ENCODE results near the gene YIPF4.
A peak's percentile ranks its signal among the peaks of the same experiment; 100 is the strongest.
"Not testable (repeated sequence)": the region's sequence is repeated elsewhere in the genome, so short reads cannot be mapped to it uniquely, and the experiment has no call there.

YIPF4 gene

DNA sequence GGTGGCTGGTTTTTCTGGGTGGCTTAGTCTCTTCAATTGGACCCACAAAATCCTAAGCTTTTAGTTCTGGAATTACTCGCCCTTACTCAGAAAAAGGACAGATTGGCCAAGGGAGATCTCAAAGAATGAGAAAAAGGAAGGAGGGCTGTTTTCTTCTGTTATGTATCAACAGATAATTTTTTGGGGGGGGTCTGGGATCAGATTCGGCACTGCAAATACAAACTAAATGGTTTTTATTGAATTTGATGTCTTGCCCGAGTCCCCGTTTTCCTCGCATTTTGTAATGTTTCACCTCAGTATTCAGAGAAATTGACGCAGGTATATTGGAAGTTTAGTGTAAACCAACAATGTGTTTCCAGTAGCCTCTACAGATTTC is 762 bp downstream of the YIPF4 start:
- H3K4me3 ChIP-seq (ENCODE audit: low read depth, low read length), result peak overlapping the region; percentile 96
- TF ChIP-seq, protein P1, sequence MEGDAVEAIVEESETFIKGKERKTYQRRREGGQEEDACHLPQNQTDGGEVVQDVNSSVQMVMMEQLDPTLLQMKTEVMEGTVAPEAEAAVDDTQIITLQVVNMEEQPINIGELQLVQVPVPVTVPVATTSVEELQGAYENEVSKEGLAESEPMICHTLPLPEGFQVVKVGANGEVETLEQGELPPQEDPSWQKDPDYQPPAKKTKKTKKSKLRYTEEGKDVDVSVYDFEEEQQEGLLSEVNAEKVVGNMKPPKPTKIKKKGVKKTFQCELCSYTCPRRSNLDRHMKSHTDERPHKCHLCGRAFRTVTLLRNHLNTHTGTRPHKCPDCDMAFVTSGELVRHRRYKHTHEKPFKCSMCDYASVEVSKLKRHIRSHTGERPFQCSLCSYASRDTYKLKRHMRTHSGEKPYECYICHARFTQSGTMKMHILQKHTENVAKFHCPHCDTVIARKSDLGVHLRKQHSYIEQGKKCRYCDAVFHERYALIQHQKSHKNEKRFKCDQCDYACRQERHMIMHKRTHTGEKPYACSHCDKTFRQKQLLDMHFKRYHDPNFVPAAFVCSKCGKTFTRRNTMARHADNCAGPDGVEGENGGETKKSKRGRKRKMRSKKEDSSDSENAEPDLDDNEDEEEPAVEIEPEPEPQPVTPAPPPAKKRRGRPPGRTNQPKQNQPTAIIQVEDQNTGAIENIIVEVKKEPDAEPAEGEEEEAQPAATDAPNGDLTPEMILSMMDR (IDR thresholded peaks at IDR 0.05; ENCODE audit: control insufficient read depth, extremely low read depth, insufficient read depth), result no peak
- no peak for DNase-seq (ENCODE audit: low read depth)

DNA sequence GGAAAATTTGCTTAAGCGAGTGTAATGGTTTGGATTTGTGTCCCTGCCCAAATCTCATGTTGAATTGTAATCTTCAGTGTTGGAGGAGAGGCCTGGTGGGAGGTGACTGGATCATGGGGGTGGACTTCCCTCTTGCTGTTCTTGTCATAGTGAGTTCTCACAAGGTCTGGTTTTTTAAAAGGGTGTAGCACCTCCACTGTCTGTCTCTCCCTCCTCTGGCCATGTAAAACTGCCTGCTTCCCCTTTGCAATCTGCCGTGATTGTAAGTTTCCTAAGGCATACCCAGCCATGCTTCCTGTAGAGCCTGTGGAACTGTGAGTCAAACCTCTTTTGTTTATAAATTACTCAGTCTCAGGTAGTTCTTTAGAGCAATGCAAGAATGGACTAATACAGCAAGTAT is 6.6 kb downstream of the YIPF4 start:
- no peak for DNase-seq (ENCODE audit: low read depth)
- no peak overlapping the region for H3K4me3 ChIP-seq (ENCODE audit: low read depth, low read length)
- TF ChIP-seq, protein P1 (IDR thresholded peaks at IDR 0.05; ENCODE audit: control insufficient read depth, extremely low read depth, insufficient read depth), result no peak

DNA sequence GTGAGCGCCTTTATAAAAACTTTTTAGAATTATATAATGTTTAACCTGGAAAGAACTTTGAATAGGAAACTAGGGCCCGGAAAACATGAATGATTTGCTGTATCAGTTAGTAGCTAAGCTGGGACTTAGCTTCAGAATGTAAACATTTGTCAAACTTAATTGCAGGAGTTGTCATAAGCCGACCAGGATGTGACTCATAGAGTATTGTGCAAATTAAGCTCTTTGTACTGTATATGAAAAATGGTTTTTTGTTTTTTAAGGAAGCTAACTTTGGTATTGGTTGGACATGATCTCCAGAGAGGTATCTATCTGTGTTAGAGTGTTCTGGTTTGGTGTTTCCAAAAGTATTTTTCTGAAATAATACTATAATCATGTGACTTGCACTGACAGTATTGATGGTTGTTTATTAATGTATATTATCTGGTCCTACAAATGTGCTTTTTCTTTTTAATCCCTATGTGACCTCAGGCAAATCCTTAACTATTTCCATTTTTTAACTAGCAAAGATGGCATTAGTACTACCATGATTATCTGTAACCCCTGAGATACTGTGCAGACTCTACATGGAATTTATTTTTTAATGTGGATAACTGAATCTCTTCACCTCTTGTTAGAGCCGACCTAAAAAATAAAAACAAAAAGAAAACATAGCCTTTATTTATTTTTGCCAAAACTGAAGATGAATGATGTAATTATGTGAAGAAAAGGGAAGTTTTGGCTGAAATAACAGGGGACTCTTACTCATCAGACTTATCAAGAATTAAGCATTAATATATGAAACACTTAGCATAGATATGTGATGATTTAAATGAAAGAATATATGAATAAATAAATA is 11.7 kb downstream of the YIPF4 start:
- TF ChIP-seq, protein P1 (IDR thresholded peaks at IDR 0.05; ENCODE audit: control insufficient read depth, extremely low read depth, insufficient read depth), result no peak
- H3K4me3 ChIP-seq (ENCODE audit: low read depth, low read length), result no peak overlapping the region
- DNase-seq (ENCODE audit: low read depth), result no peak

DNA sequence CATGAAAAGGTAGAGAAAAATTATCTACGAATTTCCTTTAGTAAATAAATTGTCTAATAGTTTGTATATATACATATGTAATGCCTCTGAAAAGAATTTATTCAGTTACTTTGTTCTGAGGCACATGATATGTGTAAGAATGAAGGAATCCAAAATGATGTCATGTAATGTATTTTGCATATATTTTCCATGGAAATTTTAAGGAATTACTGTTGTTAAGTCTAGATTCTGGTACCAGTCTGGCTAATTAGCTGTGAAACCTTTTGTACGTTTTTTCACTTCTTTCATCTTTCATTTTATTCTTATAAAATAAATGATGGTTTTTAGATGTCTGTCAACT is 12.3 kb downstream of the YIPF4 start:
- DNase-seq (ENCODE audit: low read depth), result no peak

DNA sequence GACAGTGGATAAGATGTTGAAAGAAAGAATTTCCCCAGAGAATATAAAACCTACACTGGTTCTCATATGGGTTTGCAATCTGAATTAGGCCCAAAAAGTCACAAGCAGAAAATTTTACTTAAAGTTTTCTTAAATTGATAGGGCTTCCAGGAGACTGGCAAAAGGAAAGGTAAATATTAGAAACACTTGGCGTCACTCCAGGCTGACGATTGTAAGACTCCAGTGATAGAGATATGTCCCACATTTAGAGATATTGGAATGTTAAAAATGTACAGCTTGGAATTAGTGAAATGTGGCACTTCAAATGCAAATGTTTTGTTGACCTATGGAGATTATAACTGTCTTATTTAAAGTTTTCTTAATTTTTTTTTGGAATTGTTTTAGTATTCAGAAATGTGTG is 14.0 kb downstream of the YIPF4 start:
- H3K4me3 ChIP-seq (ENCODE audit: low read depth, low read length), result no peak overlapping the region
- DNase-seq (ENCODE audit: low read depth), result no peak
- TF ChIP-seq, protein P1 (IDR thresholded peaks at IDR 0.05; ENCODE audit: control insufficient read depth, extremely low read depth, insufficient read depth), result no peak

More for the DNA sequence above, 12.3 kb downstream of the YIPF4 start:
- TF ChIP-seq, protein P1 (IDR thresholded peaks at IDR 0.05; ENCODE audit: control insufficient read depth, extremely low read depth, insufficient read depth), result no peak
- H3K4me3 ChIP-seq (ENCODE audit: low read depth, low read length), result no peak overlapping the region

DNA sequence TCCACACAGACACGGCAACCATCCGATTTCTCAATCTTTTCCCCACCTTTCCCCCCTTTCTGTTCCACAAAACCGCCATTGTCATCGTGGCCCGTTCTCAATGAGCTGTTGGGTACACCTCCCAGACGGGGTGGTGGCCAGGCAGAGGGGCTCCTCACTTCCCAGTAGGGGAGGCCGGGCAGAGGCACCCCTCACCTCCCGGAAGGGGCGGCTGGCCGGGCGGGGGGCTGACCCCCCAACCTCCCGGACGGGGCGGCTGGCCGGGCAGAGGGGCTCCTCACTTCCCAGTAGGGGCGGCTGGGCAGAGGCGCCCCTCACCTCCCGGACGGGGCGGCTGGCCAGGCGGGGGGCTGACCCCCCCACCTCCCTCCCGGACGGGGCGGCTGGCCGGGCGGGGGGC is 15.8 kb downstream of the YIPF4 start:
- DNase-seq (ENCODE audit: low read depth); H3K4me3 ChIP-seq (ENCODE audit: low read depth, low read length): not testable (repeated sequence)

DNA sequence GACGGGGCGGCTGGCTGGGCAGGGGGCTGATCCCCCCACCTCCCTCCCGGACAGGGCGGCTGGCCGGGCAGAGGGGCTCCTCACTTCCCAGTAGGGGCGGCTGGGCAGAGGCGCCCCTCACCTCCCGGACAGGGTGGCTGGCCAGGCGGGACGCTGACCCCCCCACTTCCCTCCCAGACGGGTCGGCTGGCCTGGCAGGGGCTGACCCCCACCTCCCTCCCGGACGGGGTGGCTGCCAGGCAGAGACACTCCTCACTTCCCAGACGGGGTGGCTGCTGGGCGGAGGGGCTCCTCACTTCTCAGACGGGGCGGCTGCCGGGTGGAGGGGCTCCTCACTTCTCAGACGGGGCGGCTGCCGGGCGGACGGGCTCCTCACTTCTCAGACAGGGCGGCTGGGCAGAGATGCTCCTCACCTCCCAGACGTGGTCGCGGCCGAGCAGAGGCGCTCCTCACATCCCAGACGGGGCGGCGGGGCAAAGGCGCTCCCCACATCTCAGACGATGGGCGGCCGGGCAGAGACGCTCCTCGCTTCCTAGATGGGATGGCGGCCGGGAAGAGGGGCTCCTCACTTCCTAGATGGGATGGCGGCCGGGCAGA is 16.4 kb downstream of the YIPF4 start:
- not testable (repeated sequence) for H3K4me3 ChIP-seq (ENCODE audit: low read depth, low read length); DNase-seq (ENCODE audit: low read depth)

DNA sequence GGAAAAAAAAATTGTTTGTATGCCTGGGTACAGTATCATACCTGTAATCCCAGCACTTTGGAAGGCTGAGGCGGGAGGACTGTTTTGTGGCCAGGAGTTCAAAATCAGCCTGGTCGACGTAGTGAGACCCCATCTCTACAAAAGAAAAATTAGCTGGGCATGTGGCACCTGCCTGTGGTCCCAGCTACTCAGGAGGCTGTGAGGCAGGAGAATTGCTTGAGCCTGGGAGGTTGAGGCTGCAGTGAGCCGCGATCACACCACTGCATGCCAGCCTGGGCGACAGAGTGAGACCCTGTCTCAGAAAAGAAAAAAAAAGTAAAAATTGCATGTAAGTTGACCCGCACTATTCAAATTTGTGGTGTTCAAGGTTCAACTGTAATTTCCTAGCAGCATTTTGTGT is 32.9 kb downstream of the YIPF4 start:
- no peak overlapping the region for H3K4me3 ChIP-seq (ENCODE audit: low read depth, low read length)
- TF ChIP-seq, protein P1 (IDR thresholded peaks at IDR 0.05; ENCODE audit: control insufficient read depth, extremely low read depth, insufficient read depth), result no peak
- no peak for DNase-seq (ENCODE audit: low read depth)

Data from LNCaP clone FGC (cell line).